SIG-M5 treated with dmso at 0.1 percent for 504 hours (cell line): ENCODE results near the gene TRAM1L1.

Experiments
- DNase-seq: peaks from one replicate; lab custom pipeline; 2025; ENCODE audit not compliant: unreplicated experiment; lab: John Stamatoyannopoulos, UW

Gene TRAM1L1

DNA sequence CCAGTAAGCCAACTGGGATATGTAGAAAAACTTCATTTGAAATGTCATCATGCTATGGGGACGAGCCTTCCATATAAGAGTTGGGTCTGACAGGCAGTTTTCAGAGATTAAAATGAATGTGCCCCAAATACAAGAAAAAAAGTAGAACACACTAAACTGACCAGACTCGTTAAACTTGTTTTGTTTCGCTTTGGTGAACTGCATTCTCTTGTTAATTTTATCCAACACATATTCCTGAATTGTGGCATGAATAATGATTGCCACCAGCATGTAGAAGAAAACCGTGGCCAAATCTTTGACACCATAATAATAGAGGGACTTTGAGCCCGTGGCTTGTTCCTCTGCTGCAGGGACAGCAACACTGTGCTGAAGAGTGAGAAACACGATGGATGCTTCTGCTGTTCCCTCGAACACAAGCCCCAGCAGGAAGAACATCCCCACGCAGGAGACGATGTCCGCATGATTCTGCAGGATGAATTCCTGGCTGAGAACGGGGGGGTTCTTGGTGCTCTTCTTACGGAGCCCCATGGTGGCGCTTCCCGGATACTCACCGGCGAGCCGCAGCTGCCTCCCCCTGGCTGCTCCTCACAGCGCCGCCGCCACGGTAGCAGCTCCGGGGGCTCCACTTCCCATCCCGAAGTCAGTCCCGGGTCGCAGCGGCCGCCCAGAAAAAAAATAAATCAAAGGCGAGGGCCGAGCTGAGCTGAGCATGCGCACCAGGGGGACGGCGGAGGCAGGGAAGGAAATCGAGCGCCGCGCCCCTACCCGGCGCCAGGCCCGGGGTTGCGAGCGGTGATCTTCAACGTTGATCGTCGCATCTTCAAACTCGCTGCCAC, at the start of gene TRAM1L1:
Gene TRAM1L1 (minus strand): TSS at position 711 of the 836 bp plus-strand sequence. CDS start 183 bp downstream, at position 528.
- no peak for DNase-seq

DNA sequence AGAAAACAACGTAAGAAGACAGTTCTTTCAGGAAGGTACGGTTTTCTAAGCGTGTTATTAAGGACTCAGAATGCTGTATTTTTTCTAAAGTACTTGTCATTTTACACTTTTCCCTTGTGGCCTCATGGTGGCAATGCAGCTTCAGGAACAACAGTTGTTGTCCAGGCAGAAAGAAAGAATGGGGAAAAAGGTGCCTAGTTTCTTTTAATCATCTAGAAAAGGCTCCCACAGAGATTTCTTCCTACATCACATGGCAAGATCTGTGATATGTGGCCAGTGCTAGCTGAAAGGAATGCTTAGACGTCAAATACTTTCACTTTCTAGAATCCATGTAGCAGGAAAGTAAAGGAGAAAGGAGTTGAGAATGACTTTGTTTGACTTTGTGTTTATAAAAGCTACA, 49.0 kb upstream of the TRAM1L1 start:
- peak; percentile 60 for DNase-seq

DNA sequence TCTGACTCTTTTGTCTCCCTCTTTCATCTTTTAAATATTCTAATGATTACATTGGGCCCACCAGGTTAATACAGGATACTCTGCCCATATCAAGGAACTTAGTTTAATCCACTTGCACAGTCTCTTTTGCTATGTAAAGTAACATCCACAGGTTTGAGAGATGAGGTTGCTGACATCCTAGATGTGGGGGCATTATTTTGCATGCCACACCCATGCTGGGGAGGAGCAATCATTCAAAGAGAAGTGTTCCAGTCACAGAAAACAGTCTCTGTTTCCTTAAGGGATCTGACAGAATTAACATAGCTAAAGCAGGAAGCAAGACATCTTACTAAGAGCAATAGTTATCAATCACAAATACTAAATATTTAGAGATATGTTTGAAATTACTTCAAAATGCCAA, 11.5 kb upstream of the TRAM1L1 start:
- DNase-seq = no peak

DNA sequence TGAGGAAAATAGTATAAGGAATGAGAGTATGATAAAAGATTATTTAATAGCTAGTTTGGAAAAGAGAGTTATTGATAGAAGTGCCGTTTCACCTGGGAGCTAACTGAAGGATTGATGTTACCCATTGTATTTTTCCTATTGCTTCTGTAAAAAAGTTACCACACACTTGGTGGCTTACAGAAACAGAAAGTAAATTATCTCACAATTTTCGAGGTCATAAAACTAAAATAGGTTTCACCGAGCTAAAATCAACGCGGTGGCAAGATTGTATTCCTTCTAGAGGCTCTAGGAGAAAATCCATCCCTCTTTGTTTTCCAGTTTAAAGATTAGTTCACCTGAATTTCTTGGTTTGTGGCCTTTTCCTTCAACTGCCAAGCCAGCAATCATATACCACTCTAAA, 11.1 kb upstream of the TRAM1L1 start:
- DNase-seq = no peak

DNA sequence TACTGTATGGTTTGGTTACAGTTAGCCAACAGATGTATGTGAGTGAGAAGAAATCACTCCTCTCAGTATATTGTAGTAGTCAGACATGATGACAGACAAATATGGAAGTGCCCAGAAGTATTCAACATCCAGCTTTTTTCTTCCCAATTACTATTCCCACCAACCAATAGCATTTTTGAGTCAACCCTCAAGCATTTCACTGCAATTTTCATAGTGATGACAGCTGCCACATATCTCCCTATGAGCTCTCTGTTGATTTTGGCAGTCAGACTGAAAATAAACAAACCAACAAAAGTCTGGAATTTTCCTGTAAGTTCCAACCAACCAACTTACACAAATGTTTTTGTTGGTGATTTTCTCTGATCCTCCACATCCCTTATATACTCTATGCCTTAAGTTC, 8.2 kb upstream of the TRAM1L1 start:
- DNase-seq = no peak

DNA sequence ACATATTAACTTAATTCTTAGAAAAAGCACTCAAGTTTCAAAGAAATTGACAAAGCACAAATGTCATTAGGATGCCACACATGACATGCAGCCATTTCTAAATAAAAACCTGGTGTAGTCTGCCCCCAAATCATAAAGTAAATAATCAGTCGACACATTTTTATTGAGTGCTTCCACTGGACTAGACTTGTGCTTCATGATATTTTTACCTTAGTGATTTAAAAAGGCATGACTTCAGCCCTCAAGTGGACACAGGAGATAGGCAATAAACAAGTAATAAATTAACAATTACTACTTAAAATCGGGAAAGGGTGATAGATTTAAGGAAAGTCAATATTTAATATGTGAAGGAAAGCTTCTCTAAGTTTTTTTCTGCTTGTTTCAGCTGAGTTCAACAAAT, 7.6 kb downstream of the TRAM1L1 start:
- no peak for DNase-seq

DNA sequence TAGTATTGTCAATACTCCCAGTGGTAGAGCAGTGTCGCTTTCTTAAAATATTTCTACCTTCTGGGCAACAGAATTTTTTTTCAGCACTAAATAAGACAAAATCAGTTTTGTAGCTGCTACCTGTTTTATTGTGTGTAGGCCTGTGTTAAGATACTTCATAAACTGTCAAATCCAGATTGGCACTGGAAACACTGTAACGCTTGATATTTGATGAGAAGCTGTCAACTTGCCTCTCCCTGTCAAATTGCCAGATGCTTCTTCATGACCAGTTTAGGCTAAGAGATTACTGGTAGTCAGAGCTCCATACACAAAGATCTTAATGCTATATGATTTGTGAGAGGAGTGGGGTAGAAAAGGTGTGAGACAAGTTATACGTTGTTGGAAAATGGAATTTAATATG, 17.3 kb downstream of the TRAM1L1 start:
- no peak for DNase-seq

DNA sequence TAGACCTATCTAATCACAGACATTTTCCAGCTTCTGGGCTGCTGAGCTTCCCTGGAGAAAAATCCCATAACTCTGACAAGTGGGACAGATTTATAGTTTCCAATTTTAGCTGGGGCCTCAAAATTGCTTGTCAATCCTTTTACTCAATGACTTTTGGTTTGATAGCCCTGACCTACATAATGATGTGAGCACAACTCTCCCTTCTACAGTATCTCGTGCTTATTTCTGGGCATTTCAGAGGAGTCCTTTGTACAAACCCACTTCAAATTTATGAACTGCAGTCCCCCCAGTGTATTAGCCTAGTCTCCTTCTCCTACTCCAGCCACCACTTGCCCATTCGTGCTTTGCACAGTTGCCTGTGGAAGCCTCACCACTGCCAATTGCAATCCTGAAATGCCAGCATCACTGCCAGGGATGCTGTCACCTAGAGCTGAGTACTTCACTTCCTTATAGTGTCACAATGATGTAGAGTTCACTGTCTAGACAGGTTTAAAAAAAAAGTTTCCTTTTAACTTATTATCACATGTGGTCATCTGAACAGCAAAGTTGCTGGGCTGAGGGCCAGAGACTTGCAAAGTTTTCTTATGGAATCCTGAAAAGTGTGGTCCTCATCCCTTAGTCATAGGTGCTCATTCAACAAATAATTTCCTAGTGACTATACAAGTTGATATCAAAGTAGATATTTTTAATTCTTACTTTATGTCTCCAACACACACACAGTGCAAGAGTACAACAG, 21.2 kb downstream of the TRAM1L1 start:
- no peak for DNase-seq

DNA sequence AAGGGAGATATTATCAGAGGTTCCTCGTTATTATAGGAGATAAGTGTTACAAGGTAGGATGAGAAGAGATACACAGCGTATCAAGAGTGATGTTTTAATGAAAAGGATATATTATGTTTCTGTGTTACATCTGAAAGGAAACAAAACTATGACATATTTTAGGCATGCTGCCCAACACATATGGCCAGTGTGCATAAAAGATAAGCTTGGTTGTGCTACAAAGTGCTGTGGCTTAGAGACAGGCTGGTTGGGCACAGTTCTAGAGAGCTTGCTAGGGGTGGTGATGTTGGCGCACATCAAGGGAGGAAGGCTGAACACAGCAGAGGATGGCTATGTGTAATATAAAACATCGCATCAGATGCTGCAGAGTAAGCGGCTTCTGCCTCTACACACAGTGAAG, 42.4 kb downstream of the TRAM1L1 start:
- DNase-seq = no peak
